Stimulated activated CD8-positive, alpha-beta memory T cell treated with anti-CD3 and anti-CD28 coated beads, Interleukin-15, amount 100 ng/mL, for 1 hour (primary cell): Measurements from ENCODE around the gene ADIRF.
"Not testable (repeated sequence)": the region's sequence is repeated elsewhere in the genome, so short reads cannot be mapped to it uniquely, and the experiment has no call there.

Experiments used
- DNase-seq: peaks from one replicate; pipeline ENCODE4 v3.0.0-alpha.2; 2020; ENCODE audit warnings: low read depth

The ADIRF gene

DNA sequence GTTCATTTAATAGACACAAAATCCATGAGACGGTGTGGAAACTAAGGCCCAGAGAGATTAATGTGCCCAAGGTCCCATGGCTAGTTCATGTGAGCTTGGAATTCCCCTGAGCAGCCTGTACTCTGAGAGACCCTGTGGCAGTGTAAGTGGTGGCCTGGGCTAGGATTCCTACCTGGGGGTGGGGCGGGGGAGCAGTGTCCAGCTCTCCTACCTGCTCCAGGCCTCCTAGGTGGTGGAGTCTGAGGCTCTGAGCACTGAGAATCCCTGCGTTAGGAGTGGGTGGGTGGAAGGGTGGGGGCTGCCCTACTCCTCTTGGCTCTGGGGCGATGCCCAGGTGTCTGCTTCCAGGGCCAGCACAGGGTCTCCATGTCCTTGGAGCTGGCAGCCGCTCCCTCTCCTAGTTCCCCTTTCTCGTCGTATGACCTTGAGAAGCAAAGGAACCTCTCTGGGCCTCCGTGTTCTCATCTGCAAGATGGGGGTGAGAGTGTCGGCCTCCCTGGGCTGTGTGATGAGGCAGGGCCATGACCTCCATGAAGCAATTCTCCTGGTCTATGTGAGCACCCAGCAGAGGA lies 7.3 kb upstream of the ADIRF start:
- no peak for DNase-seq

DNA sequence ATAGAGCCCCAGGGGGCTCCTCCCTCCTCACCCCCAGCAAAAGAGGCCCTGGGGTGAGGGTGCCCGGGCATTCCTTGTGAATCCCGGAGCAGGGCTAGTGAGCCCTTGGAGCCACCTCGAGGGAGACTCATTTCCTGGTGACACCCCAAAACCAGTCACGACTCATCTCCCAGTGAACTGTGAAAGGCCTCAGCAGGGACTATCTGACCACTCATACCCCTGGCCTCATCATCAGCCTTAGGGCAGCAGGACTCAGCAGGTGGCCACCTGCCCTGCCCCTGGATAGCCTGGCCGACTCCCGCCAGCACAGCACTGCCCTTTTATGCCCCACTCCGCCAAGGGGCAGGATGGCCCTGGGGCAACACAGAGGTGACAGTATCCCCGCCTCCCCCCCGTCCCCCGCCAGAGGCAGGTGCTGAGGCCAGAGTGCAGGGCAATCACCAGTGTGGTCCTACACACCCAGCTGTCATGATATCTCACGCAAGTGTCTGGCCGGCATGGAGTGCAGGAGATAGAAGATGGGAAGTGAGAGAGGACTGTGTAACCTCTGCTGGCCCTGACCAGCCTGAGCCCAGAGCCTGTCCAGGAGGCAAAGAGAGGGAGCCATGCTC lies 6.7 kb upstream of the ADIRF start:
- DNase-seq, result no peak

DNA sequence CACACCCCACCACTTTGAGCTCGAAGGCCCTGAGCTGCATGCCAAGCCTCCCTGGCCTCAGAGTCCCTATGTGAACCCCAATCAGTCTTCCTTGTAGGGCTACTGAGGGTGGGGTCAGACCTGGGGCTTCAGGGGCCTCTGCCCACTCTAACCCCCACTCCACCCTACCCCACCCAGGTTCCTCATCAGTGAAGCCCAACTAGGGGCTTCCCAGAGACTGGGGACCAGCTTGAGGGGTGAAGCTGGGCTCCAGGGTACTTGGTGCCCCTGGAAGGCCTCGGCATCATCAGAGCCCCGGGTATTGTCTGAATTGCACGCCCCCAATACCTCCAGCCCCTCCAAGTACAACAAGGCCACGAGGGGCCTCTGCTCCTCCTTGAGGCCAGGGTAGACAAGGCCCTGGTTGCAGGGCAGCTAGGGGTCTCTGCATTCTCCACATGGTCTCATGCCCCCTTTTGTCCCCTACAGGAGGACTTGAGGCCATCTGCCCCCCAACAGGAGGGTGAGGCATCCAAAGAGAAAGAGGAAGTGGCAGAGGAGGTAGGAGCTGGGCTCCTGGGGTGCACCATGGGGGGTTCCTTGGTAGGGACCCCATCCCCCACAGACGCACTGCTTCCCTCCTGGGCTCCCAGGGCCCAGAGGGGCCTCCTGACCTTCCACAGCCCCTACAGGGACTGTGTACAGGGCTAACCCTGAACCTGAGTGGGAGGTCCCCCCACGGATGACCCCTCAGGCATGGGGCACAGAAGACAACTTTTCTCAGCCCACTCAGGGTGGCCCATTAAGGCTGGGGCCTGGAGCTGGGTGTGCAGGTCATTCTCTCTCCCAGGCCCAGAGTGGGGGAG lies 5.9 kb upstream of the ADIRF start:
- no peak for DNase-seq

DNA sequence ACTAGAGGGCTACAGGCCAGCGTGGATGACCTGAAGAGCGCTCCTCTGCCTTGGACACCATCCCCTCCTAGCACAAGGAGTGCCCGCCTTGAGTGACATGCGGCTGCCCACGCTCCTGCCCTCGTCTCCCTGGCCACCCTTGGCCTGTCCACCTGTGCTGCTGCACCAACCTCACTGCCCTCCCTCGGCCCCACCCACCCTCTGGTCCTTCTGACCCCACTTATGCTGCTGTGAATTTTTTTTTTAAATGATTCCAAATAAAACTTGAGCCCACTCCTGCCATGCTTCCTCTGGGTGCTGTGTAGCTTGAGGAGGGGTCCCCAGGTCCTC lies 5.3 kb upstream of the ADIRF start:
- no peak for DNase-seq

DNA sequence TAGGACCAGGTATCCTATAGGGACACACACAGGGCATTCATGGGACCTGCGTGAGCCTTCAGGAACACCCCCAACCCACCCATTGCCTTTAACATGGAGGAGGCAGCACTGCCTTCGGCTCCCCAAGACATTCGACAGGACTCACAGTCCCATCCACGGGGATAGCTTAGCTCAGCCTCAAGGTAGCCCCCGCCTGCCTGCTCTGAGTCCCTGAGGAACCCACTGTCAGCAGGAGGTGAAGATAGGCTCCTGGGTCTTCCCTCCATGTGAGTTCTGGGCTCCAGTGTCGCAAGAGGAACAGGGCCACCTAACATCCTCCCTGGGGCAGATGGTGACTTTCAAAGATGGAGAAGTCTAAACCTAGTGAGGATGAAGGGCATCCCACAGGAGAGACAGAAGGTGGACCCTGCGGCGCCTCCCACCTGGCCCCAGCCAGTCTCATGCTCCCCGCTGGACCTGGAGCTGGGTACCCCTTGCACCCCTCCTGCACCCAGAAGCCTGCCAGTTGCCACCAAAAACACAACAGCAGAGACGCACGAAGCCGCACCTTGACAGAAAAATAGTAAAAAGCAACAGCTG lies 4.9 kb upstream of the ADIRF start:
- DNase-seq, result no peak

DNA sequence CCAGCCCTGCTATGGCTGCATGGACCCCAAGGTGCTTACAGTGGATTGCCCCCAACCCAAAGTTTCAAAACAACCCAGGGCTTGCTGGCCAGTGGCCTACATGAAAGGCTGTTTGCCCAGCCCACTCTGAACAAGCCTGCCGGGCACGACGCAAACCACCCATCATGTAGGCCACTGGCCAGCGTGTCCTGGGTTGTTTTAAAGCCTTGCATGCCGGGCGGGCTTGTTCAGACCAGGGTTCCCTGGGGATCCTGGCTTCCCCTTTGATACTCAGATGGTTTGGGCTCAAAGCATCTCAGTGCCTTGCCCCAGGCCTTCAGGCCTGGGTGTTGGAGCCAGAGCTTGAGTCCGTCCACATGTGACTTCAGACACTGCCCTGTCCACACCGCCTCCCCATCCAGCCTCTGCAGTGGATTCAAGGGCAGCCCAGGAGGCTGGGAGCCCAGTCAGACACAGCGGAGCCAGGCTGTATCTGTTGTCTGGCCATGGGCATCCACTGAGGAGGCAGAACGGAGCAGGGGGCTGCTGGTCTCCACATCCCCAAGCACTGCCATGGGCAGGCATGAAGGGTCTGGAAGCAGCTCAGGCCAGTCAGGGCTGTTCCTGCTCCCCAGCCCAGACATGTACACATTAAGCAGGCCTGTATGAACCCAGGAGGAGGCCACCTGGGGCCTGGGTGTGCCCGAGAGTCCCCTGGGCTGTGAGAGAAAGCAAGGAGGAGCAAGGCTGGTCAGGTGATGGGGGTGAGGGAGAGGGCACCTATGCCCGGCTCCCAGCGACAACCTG lies 4.0 kb upstream of the ADIRF start:
- no peak for DNase-seq

DNA sequence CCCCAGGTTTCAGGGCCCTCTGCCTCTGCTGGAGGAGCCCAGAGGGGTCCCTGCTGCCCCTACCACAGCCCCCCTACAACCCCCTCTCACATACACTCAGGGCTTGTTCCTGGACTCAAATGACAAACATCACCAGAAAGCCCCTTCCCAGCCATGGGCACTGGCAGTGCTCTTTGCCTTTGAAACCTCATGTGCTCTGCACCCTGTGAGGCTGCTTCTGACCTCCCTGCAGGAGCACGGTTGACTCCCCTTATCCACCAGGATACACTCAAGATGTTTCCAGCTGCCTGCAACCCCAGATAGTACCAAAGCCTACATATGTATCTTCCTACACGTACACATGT lies 3.5 kb upstream of the ADIRF start:
- DNase-seq, result no peak

DNA sequence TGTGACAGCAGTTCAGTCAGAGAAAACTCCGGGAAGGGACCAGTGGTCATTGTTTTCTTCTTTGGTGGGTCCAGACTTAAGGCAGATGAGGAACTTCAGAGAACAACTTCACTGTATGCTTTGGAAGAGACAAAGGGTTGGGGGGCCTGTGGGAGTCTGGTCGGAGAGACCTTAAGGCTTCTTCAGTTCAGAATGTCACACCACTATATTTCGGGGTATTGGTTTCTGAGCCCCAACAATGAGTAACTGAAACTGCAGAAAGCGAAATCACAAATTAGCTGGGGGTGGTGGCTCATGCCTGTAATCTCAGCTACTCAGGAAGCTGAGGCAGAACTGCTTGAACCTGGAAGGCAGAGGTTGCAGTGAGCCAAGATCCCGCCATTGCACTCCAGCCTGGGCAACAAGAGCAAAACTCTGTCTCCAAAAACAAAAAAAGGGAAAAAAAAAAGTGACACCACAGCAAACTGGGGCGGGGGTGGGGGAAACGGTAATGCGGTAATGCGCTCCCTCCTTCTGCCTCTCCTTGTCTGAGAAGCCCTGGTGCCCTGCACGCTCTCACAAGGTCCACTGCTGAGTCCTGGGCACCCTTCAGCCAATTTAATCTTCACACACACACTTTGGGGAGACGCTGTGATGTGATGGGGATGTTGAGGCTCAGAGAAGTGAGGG lies 2.2 kb upstream of the ADIRF start:
- DNase-seq, result no peak

DNA sequence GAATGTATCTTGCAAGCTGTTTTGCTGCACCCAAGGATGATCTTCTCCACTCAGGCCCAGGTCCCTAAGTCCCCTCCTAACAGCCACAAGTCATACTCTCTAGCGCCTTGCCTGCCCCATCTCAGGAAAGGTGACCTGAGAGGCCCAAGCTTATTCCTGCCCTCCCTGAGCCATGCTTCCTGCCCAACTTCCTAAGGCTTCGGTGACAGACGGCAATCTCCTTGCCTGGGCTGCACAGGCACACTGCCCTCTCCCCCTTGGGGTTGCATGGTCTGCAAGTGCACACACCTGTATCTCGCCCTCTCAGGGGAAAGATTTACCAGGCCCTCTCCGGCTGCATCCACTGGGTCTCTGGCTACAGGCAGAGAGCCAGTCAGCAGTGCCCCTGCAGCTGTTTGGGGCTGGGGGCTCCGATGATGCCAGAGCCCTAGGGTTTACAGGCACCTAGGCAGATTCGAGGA lies 771 bp upstream of the ADIRF start:
- DNase-seq, result no peak

DNA sequence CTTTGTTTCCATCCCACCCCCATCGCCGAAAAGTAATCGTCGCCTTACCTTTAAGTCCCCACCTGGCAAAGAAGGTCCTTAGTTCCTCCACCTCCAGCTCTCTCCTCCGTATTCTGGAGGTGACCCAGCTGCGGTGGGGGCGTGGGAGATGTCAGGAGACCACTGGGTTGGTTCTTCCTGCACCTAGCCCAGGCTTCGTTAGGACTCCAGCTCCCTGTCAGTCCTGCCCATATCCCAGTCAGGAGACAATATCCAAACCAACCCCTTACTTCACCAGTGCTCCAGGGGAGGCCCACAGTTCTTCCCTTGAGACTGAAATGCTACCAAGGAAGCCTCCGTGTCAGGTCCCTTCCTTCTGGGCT lies 693 bp downstream of the ADIRF start:
- DNase-seq, result no peak

DNA sequence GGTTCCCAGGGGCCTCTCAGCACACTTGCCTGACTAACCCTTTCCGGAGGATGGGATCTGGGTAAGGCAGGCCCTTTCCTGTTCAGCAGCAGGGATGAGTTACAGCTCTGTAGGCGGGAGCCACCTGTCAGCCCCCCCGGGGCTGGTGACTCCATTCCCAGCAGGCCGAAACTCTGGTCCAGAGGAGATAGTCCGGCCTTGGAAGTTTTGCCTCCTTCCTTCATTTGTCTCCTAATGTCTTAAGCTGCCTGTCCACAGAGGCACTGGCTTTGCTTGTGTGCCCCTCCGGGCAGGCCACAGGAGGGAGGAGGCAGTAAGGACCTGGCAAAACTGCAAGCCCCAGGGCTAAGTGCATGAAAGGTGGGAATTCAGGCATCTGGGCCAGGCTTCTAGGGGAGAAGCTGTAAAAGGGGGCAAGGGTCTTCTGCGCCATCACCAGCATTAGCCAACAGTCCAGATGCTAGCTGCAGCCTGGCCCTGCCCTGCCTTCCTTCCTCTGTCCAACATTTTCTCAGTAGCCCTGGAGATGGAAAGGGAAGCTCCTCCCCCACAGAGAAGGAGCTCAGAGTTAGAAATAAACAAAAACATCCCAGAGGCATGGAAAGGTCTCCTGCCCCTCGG lies 1.2 kb downstream of the ADIRF start:
- DNase-seq, result no peak

DNA sequence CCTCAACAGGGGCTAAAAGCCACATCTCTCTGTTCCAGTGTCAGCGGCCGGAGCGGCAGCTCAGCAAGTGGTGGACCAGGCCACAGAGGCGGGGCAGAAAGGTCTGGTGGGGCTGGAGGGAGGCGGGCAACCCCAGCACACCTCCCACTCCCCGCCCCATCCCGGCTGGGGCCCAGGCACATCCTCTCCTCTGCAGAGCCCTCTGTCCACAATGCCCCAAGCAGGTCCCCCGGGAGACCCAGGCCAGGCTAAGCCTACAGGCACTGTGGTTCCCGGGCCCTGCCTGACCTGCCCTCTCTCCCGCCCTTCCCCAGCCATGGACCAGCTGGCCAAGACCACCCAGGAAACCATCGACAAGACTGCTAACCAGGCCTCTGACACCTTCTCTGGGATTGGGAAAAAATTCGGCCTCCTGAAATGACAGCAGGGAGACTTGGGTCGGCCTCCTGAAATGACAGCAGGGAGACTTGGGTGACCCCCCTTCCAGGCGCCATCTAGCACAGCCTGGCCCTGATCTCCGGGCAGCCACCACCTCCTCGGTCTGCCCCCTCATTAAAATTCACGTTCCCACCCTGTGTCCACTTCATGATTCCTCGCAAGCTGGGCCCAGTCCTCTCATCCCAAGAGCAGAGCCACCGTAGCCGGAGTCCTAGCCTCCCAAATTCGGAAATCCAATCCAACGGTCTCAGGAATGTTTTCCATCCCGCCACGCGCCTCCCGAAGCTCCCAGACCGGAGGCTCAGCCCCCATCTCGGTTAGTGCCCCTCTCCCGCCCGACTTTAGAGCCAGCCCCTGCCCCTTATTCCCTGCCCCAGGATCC lies 2.1 kb downstream of the ADIRF start:
- no peak for DNase-seq

DNA sequence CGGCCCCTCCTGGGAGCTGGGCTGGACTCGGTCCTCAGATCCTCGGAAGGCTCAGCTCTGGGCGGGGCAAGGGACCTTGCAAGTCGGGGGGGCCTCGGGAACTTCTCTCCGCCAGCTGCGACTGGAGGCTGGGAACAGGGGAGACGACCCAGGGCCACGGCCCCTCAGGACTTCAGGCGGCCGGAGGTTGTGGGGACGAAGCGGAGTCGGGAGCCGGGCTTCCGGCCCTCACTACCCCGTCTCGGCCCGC lies 2.6 kb downstream of the ADIRF start:
- no peak for DNase-seq

DNA sequence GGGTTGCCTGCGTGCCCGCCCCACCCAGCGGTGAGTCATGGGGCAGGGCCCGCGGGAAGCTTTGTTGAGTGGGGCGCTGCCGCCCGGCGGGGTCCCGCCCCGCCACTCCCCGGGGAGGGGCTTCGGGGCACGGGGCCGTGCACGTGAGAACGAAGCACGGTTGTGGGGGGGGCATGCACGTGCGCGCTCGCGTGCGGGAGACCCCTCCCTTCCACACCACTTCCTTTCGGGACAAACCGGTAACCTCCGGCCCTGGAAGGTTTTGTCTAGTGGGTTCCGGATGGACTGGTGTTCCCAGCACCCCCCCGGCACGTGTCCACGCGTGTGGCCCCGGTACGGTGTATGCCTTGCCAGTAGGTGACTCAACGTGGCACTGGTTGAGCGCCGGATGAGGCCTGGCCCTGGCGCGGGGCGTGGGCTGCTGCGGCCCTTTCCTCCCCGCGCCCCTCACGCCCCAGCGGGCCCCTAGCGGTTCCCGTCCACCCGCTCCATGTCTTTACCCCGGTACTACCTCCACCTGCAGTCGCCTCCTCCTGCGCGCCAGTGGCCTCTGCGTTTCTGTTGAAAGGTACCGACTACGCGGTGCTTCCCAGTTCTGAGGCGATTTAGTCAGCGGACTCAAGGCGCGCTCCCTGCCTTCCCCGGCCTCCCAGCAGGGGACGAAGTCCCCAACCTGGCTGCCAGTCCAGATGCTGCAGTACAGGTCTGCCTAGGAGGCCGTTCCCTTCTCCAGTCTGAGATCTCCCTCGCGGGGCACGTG lies 3.1 kb downstream of the ADIRF start:
- peak; percentile 81 for DNase-seq

DNA sequence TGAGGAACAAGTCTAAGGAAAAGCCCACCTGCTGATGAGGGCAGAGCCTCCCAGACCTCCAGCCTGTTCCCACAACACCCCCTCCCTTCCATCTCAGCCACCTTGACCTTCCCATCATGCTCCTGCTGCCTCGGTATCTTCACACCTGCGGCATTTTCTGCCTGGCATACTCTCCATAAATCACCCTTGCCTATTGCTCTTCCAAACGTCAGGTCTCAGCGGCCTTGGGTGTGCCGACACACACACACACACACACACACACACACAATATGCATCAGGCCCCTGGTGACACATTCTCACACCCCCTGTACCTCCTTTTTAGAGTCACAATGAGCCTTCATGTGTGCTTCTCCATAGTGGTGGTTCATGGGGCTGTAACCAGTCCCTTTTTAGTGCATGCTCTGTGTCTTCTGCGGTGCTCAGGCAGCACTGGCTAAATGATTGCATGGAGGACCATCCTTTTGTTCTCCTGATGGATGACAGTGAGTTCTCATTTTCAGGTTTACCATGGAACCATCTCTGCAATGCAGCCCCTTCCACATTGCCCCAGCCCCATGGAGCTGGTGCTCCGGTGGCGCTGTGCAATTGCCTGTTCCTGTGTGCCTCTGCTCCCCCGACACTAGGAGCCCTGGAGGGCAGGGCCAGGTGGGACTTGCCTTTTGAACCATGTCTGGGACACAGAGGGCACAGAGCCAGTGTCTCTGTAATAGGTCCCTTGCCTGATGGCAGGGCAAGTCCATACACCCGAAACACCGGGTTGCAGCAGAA lies 4.5 kb downstream of the ADIRF start:
- DNase-seq, result no peak

DNA sequence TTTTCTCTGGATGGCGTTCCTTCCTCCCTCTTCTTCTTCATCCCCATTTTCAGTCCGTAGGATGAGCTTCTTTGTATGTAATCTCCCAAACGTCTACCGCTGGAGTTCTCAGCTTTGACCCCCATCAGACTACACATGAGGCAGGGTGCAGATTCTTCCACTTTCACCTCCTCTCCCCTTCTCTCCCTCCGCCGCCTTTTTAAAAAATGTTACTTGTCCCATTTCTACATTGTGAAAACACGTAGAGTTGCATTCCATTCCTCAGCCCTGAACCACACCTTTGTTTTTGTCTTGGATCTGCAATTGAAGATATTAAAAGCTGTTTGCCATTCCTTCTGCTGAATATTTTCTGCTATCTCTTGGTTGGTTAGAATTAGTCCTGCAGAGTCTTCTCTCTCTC lies 6.2 kb downstream of the ADIRF start:
- no peak for DNase-seq

DNA sequence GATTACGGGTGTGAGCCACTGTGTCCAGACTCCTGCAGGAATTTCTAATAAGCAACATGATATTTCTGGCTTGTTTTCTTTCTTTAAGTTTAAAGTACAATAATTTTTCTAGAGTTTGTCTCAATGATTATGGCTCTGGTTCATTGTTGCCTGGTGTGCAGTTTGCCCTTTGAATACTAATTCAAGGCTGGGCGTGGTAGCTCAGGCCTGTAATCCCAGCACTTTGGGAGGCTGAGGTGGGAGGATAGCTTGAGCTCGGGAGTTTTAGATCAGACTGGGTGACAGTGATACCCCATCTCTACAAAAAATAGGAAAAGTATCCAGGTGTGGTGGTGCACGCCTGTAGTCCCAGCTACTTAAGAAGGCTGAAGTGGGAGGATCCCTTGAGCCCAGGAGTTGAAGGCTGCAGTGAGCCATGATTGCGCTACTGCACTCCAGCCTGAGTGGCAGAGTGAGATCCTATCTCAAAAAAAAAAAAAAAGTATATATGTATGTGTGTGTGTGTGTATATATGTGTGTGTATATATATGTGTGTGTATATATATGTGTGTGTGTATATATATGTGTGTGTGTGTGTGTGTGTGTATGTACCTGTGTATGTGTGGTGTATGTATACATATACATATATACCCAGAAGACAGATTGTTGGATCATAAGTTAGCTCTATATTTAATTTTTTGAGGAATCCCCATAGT lies 8.2 kb downstream of the ADIRF start:
- no peak for DNase-seq

DNA sequence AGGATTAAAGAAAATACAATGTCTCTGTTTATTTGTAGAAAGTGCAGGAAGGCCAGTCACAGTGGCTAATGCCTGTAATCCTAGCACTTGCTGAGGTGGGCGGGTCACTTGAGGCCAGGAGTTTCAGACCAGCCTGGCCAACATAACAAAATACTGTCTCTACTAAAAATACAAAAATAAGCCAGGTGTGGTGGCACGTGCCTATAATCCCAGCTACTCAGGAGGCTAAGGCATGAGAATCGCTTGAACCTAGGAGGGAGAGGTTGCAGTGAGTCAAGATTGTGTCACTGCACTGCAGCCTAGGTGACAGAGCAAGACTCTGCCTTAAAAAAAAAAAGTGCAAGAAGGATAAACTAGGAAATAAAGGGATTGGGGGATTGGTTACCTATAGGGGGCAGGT lies 10.2 kb downstream of the ADIRF start:
- not testable (repeated sequence) for DNase-seq

DNA sequence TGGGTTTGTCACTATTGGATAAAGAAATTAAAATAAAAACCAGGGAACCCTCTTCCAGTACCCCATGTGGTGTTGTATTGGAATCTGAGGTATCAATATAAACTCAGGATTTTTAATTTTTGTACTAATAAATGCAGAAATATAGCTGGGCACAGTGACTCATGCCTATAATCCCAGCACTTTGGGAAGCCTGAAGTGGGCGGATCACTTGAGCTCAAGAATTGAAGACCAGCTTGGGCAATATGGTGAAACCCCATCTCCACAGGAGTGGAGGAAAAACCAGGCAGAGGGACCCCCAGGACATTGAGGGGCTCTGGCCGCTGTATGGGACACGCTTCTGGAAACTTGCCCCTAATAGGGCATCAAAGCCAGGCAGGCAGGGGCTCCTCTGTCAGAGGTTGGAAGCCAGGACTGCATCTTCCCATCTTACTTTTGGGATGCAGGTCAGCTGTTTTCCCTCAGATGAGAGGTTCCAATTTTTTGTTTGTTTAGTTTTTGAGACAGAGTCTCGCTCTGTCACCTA lies 11.1 kb downstream of the ADIRF start:
- DNase-seq, result no peak
